IMR-90 (cell line): Measurements from ENCODE around the gene ELAVL4. TPM values are rescaled to one million over a fixed set of nuclear protein-coding genes. Genes with fewer than 3 reads are reported as not detected.

Source experiments
- ATAC-seq: fragments of 200-7000 bp; cut with Tn5 transposase; 2 replicates; pipeline ENCODE4 v1.9.1; 2020; ENCODE audit warnings: low read depth, mild to moderate bottlenecking, moderate library complexity
- BruUV-seq: library from RNA; stranded (reverse); fragments of 400-500 nt; replicated peaks from 2 replicates; lab custom pipeline; 2021; lab: Mats Ljungman, UMichigan
- CTCF ChIA-PET: fragments of 300-600 bp; formaldehyde crosslinking; extraction: SDS; loops from one replicate; lab custom pipeline; 2021; ENCODE audit warnings: antibody characterized with exemption; lab: Yijun Ruan, JAX
- POLR2A ChIA-PET: fragments of 300-600 bp; sonication (Branson Sonifier 250); formaldehyde crosslinking; loops from one replicate; lab custom pipeline; 2022; ENCODE audit warnings: antibody characterized with exemption; ENCODE audit not compliant: unreplicated experiment; lab: Charles Lee
- DNase-seq: peaks from one replicate; pipeline ENCODE4 v3.0.0; 2013
- H2AFZ ChIP-seq: replicated peaks from 2 replicates; pipeline ENCODE3; 2013; ENCODE audit warnings: low read length, mild to moderate bottlenecking; ENCODE audit not compliant: poor library complexity
- H2AK5ac ChIP-seq: 2 replicates; pipeline ENCODE4 v1.6.1; 2013; ENCODE audit warnings: low read depth, low read length, inconsistent platforms
- H2AK9ac ChIP-seq: replicated peaks from 2 replicates; pipeline ENCODE3; 2013; ENCODE audit warnings: mild to moderate bottlenecking, low read depth, low read length, moderate library complexity; ENCODE audit not compliant: poor library complexity
- H2BK120ac ChIP-seq: 2 replicates; pipeline ENCODE4 v1.6.1; 2013; ENCODE audit warnings: low read depth, low read length, inconsistent platforms
- H2BK15ac ChIP-seq: 3 replicates; pipeline ENCODE4 v1.6.1; 2013; ENCODE audit warnings: low read depth, low read length, inconsistent platforms
- H2BK20ac ChIP-seq: 2 replicates; pipeline ENCODE4 v1.6.1; 2013; ENCODE audit warnings: low read depth, mild to moderate bottlenecking, inconsistent platforms, low read length, moderate library complexity
- H2BK5ac ChIP-seq: 2 replicates; pipeline ENCODE4 v1.6.1; 2013; ENCODE audit warnings: mild to moderate bottlenecking, low read depth, low read length, inconsistent platforms; ENCODE audit not compliant: poor library complexity, severe bottlenecking
- H3K14ac ChIP-seq: replicated peaks from 2 replicates; pipeline ENCODE4 v1.6.1; 2013; ENCODE audit warnings: low read depth, low read length, inconsistent platforms
- H3K18ac ChIP-seq: 2 replicates; pipeline ENCODE4 v1.6.1; 2013; ENCODE audit warnings: low read depth, low read length, control low read depth
- H3K23ac ChIP-seq: 2 replicates; pipeline ENCODE4 v1.6.1; 2013; ENCODE audit warnings: low read depth, low read length, inconsistent platforms
- H3K27ac ChIP-seq: 2 replicates; pipeline ENCODE4 v1.5.1; 2013; ENCODE audit warnings: mild to moderate bottlenecking, control low read depth, low read length; ENCODE audit not compliant: insufficient read depth
- H3K27me3 ChIP-seq: 2 replicates; pipeline ENCODE4 v1.6.1; 2013; ENCODE audit warnings: low read length; ENCODE audit not compliant: control insufficient read depth, insufficient read depth
- H3K36me3 ChIP-seq: 2 replicates; pipeline ENCODE4 v1.6.1; 2013; ENCODE audit warnings: low read length, mixed read lengths; ENCODE audit not compliant: control insufficient read depth, insufficient read depth
- H3K4ac ChIP-seq: 2 replicates; pipeline ENCODE4 v1.6.1; 2013; ENCODE audit warnings: low read depth, low read length, inconsistent platforms
- H3K4me1 ChIP-seq: 2 replicates; pipeline ENCODE4 v1.6.1; 2013; ENCODE audit warnings: low read length, mixed read lengths; ENCODE audit not compliant: control insufficient read depth, insufficient read depth
- H3K4me2 ChIP-seq: 2 replicates; pipeline ENCODE4 v1.6.1; 2013; ENCODE audit warnings: low read depth, mild to moderate bottlenecking, control low read depth, low read length, moderate library complexity
- H3K4me3 ChIP-seq: 2 replicates; pipeline ENCODE4 v1.5.1; 2013; ENCODE audit warnings: low read depth, mild to moderate bottlenecking, control low read depth, low read length, moderate library complexity; ENCODE audit not compliant: insufficient read depth
- H3K56ac ChIP-seq: 2 replicates; pipeline ENCODE4 v1.6.1; 2013; ENCODE audit warnings: low read length, inconsistent platforms; ENCODE audit not compliant: insufficient read depth; ENCODE audit errors: extremely low read depth
- H3K79me1 ChIP-seq, 2 experiments: 2 replicates each; pipeline ENCODE4 v1.6.1; 2013; ENCODE audit warnings: low read length in 2 of 2, inconsistent platforms in 1 of 2, low read depth in 1 of 2
- H3K9ac ChIP-seq: 2 replicates; pipeline ENCODE4 v1.6.1; 2013; ENCODE audit warnings: low read depth, low read length, control low read depth
- H3K9me1 ChIP-seq: 2 replicates; pipeline ENCODE4 v1.6.1; 2013; ENCODE audit warnings: low read length, inconsistent platforms; ENCODE audit not compliant: insufficient read depth
- H3K9me3 ChIP-seq: 2 replicates; pipeline ENCODE4 v1.6.1; 2013; ENCODE audit warnings: low read length; ENCODE audit not compliant: control insufficient read depth, insufficient read depth
- H4K20me1 ChIP-seq: 2 replicates; pipeline ENCODE4 v1.6.1; 2013; ENCODE audit warnings: low read length, inconsistent platforms; ENCODE audit not compliant: insufficient read depth
- H4K5ac ChIP-seq: 2 replicates; pipeline ENCODE4 v1.6.1; 2013; ENCODE audit warnings: mild to moderate bottlenecking, low read depth, low read length, control low read depth
- H4K8ac ChIP-seq, 2 experiments: 2 replicates each; pipeline ENCODE4 v1.6.1; 2013; ENCODE audit warnings: low read depth in 2 of 2, low read length in 2 of 2, control low read depth in 1 of 2, inconsistent platforms in 1 of 2
- H4K91ac ChIP-seq: 2 replicates; pipeline ENCODE4 v1.6.1; 2013; ENCODE audit warnings: low read depth, low read length, inconsistent platforms; ENCODE audit not compliant: insufficient read depth
- CHD1 ChIP-seq: IDR thresholded peaks from 2 replicates; pipeline ENCODE4 v1.6.1; 2012; ENCODE audit warnings: low read depth, low read length, improper control_type of control experiment
- CTCF ChIP-seq: conservative IDR thresholded peaks from 2 replicates; pipeline ENCODE4 v1.5.1; 2012; ENCODE audit warnings: mild to moderate bottlenecking, low read depth, low read length, improper control_type of control experiment
- NFE2L2 ChIP-seq: fragments of 150-350 bp; IDR thresholded peaks from 2 replicates; pipeline ENCODE4 v1.6.1; 2016; ENCODE audit warnings: low read depth, mild to moderate bottlenecking, low read length
- WGBS, 2 experiments: methylation state at CpG; one replicate each; pipeline versions ENCODE4 v1.1.5 to v1.1.7; 2013; ENCODE audit warnings: missing lambda C conversion rate in 2 of 2; ENCODE audit not compliant: insufficient read length in 1 of 2; ENCODE audit errors: extremely low coverage in 2 of 2; 5-methylcytosine and 5-hydroxymethylcytosine counted together
- dilution Hi-C: fragments of 300-500 bp; cut with HindIII; formaldehyde crosslinking; loops from one replicate; pipeline ENCODE4 v1.14.3; 2018; ENCODE audit warnings: low sequenced_read_pairs; ENCODE audit not compliant: unreplicated experiment
- in situ Hi-C: fragments of 300-500 bp; cut with MboI; formaldehyde crosslinking; loops from 3 replicates; pipeline ENCODE4 v1.14.3; 2019; ENCODE audit warnings: low sequenced_read_pairs, inconsistent platforms, mixed read lengths
- intact Hi-C: fragments of 100-400 bp; cut with micrococcal nuclease; formaldehyde crosslinking; loops from 2 replicates; pipeline ENCODE4 v1.10.0; 2022
- polyA plus RNA-seq, 3 experiments: library from polyadenylated mRNA; depleted of rRNA; stranded (reverse); fragments of >200 nt; gene quantifications; 2 replicates each; pipeline ENCODE4 v1.2.3, GENCODE V29; 2012; ENCODE audit warnings: low replicate concordance in 1 of 3
- total RNA-seq: library from RNA; depleted of rRNA; stranded (reverse); fragments of >200 nt; gene quantifications from 2 replicates; pipeline ENCODE4 v1.2.3, GENCODE V29; 2012

ELAVL4 gene
- total and polyA plus RNA-seq, 2 of the 4 experiments (the other 2 are of a cell fraction), result not detected

DNA sequence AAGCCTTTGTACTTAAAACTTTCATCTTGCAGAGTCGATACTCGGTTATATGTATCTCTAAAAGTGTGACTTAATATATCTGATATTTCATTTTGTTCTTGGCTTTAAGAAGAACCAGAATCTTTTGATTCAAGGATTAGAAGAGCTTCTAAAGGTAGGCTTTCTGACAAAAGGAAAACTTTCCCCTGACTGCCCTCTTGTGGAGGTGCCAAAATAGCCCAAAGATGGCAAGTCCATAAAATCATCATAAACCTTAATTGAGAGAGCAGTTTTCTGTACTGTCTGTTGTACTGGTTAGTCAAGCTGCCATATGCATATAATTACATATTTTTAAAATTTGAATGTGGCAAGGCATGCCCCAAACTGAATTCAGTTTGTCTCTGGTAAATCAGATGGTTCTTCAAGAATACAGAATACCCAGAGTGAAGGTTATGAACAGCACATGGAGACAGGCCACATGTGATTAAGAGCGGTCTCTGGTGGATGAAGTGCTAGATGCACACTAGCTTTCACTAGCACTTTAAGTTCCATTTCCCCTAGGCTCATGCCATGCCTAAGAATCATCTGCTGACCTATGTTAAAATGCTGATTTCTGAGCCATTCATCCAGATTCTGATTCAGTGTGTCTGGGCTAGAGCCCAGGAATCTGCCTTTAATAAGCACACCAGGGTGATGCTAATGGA lies 27.7 kb upstream of the ELAVL4 start:
- no peak overlapping the region for H4K8ac ChIP-seq
- no peak overlapping the region for H3K14ac ChIP-seq
- no peak overlapping the region for H3K4ac ChIP-seq
- no peak overlapping the region for H2BK20ac ChIP-seq
- H3K27ac ChIP-seq, result no peak overlapping the region
- no peaks in the 10 kb centered on the region for H3K27me3 ChIP-seq
- intact Hi-C loops, result no loop called here
- no peaks in the 10 kb centered on the region for H4K20me1 ChIP-seq
- peaks cover 8% of the 10 kb centered on the region; the same call in 1 of the 2 replicates for H3K9me3 ChIP-seq
- no peak overlapping the region for H3K4me3 ChIP-seq
- dilution Hi-C loops, result no loop called here
- in situ Hi-C loops, result no loop called here
- H3K9ac ChIP-seq, result no peak overlapping the region
- no peak overlapping the region for H2AK5ac ChIP-seq
- TF ChIP-seq CTCF (no peak), NFE2L2 (no peak), CHD1 (no peak)
- H2BK5ac ChIP-seq, result no peak overlapping the region
- H2BK15ac ChIP-seq, result no peak overlapping the region
- no peaks in the 10 kb centered on the region for H3K4me1 ChIP-seq
- ATAC-seq (no peak), DNase-seq (no peak)
- ChIA-PET POLR2A (no interaction called here), CTCF (no interaction called here)
- H3K79me1 ChIP-seq, result no peaks in the 10 kb centered on the region
- no peak overlapping the region for H2BK120ac ChIP-seq
- no peaks in the 10 kb centered on the region for H3K9me1 ChIP-seq
- no peak overlapping the region for H2AK9ac ChIP-seq
- H2AFZ ChIP-seq, result no peak overlapping the region
- no CpG with 5 or more reads among the region's 3 CpGs for WGBS, 2 experiments
- H3K36me3 ChIP-seq, result no peaks in the 10 kb centered on the region
- H3K4me2 ChIP-seq, result no peak overlapping the region
- H4K91ac ChIP-seq, result no peak overlapping the region
- no peak overlapping the region for H3K56ac ChIP-seq
- no peak overlapping the region for H4K5ac ChIP-seq
- no TSS peak for BruUV-seq
- H3K18ac ChIP-seq, result no peak overlapping the region
- H3K23ac ChIP-seq, result no peak overlapping the region
